HG02840 (cell line): ENCODE results near the gene INSYN2A.

ENCODE experiments used
- ATAC-seq: cut with Tn5 transposase; IDR thresholded peaks from one replicate; pipeline ENCODE4 v1.9.1; 2021; ENCODE audit warnings: mild to moderate bottlenecking, moderate library complexity, moderate number of reproducible peaks; ENCODE audit not compliant: unreplicated experiment, low FRiP score

The INSYN2A gene

GRCh38 chr10:127196282-127197153 lies at the start of gene INSYN2A:
TSS of gene INSYN2A (minus strand) at chr10:127196591. CDS start at chr10:127176395, 20,196 bp downstream.
- ATAC-seq: no peak

- ATAC-seq: no peak
Observed at GRCh38 chr10:127245456-127245855, 49.1 kb upstream of the INSYN2A start.

GRCh38 chr10:127243490-127244272 lies 47.3 kb upstream of the INSYN2A start:
- ATAC-seq: no peak

GRCh38 chr10:127242914-127243313 lies 46.5 kb upstream of the INSYN2A start:
- no peak for ATAC-seq

GRCh38 chr10:127236266-127236665 lies 39.9 kb upstream of the INSYN2A start:
- ATAC-seq: no peak

- ATAC-seq: no peak
Observed at GRCh38 chr10:127234306-127234800, 38.0 kb upstream of the INSYN2A start.

GRCh38 chr10:127228195-127228787 lies 31.9 kb upstream of the INSYN2A start:
- no peak for ATAC-seq

GRCh38 chr10:127227663-127228062 lies 31.3 kb upstream of the INSYN2A start:
- no peak for ATAC-seq

- no peak for ATAC-seq
Observed at GRCh38 chr10:127227027-127227426, 30.6 kb upstream of the INSYN2A start.

- ATAC-seq: no peak
Observed at GRCh38 chr10:127221281-127221680, 24.9 kb upstream of the INSYN2A start.

- no peak for ATAC-seq
Observed at GRCh38 chr10:127218658-127219057, 22.3 kb upstream of the INSYN2A start.

GRCh38 chr10:127216786-127217185 lies 20.4 kb upstream of the INSYN2A start:
- no peak for ATAC-seq

GRCh38 chr10:127216274-127216673 lies 19.9 kb upstream of the INSYN2A start:
- ATAC-seq: no peak

- ATAC-seq: no peak
Observed at GRCh38 chr10:127215866-127216265, 19.5 kb upstream of the INSYN2A start.

GRCh38 chr10:127210936-127211466 lies 14.6 kb upstream of the INSYN2A start:
- no peak for ATAC-seq

- no peak for ATAC-seq
Observed at GRCh38 chr10:127207081-127207480, 10.7 kb upstream of the INSYN2A start.

GRCh38 chr10:127203067-127203466 lies 6.7 kb upstream of the INSYN2A start:
- no peak for ATAC-seq

GRCh38 chr10:127200646-127201045 lies 4.3 kb upstream of the INSYN2A start:
- no peak for ATAC-seq

GRCh38 chr10:127198721-127199120 lies 2.3 kb upstream of the INSYN2A start:
- no peak for ATAC-seq

- no peak for ATAC-seq
Observed at GRCh38 chr10:127198307-127198706, 1.9 kb upstream of the INSYN2A start.

GRCh38 chr10:127197154-127197432 lies 702 bp upstream of the INSYN2A start:
- ATAC-seq: no peak
